ENCODE results near the gene SHISA8. TPM values are rescaled to one million over a fixed set of nuclear protein-coding genes. Genes with fewer than 3 reads are reported as not detected.
A peak's percentile ranks its signal among the peaks of the same experiment; 100 is the strongest.

SHISA8 gene
- total RNA-seq, 1 donor from 2014 or later = not detected

DNA sequence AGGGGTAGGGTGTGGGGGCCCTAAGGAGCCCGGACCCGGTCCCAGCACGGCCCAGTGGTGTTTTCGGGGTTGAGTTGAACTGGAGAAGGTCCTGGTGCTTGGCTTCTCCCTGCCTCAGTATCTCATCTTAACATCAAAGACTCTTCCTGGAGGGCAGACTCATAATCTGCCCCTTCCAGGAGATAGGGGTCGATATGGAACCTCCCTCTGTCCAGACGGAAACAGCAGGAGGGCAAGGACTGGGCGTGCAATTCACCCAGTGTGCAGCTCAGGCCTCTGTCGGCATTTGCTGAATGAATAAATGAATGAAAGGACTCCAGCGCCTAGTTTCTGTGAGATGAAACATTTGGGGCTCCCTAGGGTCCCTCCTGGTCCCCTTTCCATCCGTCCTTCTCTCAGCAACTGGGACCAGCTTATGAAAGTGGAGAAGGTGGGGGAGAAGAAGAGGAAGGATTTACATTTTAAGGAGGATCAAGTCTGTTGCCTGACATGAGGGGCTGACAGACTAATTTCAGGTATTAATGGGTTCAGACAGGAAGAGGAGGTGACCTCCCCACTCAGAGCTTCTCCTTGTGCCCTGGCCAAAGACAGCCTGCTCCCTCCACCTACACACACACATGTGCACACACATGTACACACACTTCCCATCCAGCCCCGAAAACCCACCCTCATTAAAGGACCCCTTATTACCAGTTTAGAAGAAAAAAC lies 1.1 kb upstream of the SHISA8 start:
- H3F3A ChIP-seq (ENCODE audit: low read depth) = peaks cover 14% of the 10 kb centered on the region
- no peak overlapping the region for H3K27ac Mint-ChIP-seq
- peaks cover 24% of the 10 kb centered on the region for H3K4me1 Mint-ChIP-seq
- H3K4me3 ChIP-seq = no peak overlapping the region
- H3K36me3 ChIP-seq = no peaks in the 10 kb centered on the region
- peaks cover 4% of the 10 kb centered on the region for H3K9me3 Mint-ChIP-seq
- H3K9me3 ChIP-seq (ENCODE audit: low read depth) = no peaks in the 10 kb centered on the region
- peak overlapping the region; percentile 87 for H3K4me2 ChIP-seq
- DNase-seq (ENCODE audit: low spot score) = peak; percentile 32
- H4K20me1 ChIP-seq (ENCODE audit: low read depth) = peaks cover 89% of the 10 kb centered on the region
- H3K27ac ChIP-seq = no peak overlapping the region
- no peak overlapping the region for H3K9ac ChIP-seq
- H2AFZ ChIP-seq (replicated peaks) = no peak overlapping the region
- no peaks in the 10 kb centered on the region for H3K79me2 ChIP-seq (ENCODE audit: low read depth)
- peaks cover 22% of the 10 kb centered on the region for H3K4me1 ChIP-seq
- H3K4me3 Mint-ChIP-seq = peak overlapping the region; percentile 44
- peak; percentile 65 for TF ChIP-seq EZH2phosphoT487 (IDR thresholded peaks at IDR 0.05)
- TF ChIP-seq, protein P1, sequence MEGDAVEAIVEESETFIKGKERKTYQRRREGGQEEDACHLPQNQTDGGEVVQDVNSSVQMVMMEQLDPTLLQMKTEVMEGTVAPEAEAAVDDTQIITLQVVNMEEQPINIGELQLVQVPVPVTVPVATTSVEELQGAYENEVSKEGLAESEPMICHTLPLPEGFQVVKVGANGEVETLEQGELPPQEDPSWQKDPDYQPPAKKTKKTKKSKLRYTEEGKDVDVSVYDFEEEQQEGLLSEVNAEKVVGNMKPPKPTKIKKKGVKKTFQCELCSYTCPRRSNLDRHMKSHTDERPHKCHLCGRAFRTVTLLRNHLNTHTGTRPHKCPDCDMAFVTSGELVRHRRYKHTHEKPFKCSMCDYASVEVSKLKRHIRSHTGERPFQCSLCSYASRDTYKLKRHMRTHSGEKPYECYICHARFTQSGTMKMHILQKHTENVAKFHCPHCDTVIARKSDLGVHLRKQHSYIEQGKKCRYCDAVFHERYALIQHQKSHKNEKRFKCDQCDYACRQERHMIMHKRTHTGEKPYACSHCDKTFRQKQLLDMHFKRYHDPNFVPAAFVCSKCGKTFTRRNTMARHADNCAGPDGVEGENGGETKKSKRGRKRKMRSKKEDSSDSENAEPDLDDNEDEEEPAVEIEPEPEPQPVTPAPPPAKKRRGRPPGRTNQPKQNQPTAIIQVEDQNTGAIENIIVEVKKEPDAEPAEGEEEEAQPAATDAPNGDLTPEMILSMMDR (IDR thresholded peaks at IDR 0.05) = no peak
- TF ChIP-seq EZH2 (IDR thresholded peaks at IDR 0.05) = peak; percentile 30
- peaks cover 61% of the 10 kb centered on the region for H3K27me3 Mint-ChIP-seq (ENCODE audit: insufficient read depth, low read depth)
- H3K36me3 Mint-ChIP-seq = no peaks in the 10 kb centered on the region
- H3K27me3 ChIP-seq = peaks cover 100% of the 10 kb centered on the region

DNA sequence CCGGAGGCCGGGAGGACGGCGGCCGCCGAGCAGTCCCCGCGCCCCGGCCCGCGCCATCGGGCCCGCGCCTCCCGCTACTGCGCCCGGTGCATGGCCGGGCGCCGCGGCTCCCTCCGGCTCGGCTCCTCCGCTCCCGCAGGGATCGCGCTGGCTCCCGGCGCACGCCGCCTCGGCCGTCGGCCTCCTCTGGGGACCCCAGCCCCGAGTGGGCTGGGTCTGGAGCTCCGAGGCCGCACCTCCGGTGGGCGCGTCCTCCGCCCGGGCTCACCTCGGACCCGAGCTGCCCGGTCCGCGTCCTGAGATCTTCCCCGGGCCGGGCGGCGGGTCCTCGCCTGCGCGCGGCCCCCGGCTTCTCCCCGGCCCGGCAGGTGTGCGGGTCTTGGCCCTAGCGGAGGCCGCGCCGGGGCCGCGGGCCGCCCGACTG lies 251 bp downstream of the SHISA8 start:
- no peaks in the 10 kb centered on the region for H3K36me3 ChIP-seq
- TF ChIP-seq EZH2phosphoT487 (IDR thresholded peaks at IDR 0.05) (no peak), EZH2 (IDR thresholded peaks at IDR 0.05) (peak; percentile 65)
- H3K27ac ChIP-seq = no peak overlapping the region
- H3K79me2 ChIP-seq (ENCODE audit: low read depth) = no peaks in the 10 kb centered on the region
- H3K9ac ChIP-seq = no peak overlapping the region
- Mint-ChIP-seq H3K36me3 (no peaks in the 10 kb centered on the region), H3K4me3 (no peak overlapping the region), H3K4me1 (peaks cover 21% of the 10 kb centered on the region), H3K27me3 (ENCODE audit: insufficient read depth, low read depth) (peaks cover 56% of the 10 kb centered on the region), H3K9me3 (peaks cover 4% of the 10 kb centered on the region), H3K27ac (no peak overlapping the region)
- H3F3A ChIP-seq (ENCODE audit: low read depth) = peaks cover 16% of the 10 kb centered on the region
- DNase-seq (ENCODE audit: low spot score) = peak; percentile 58
- peaks cover 85% of the 10 kb centered on the region for H4K20me1 ChIP-seq (ENCODE audit: low read depth)
- H3K4me1 ChIP-seq = peaks cover 28% of the 10 kb centered on the region
- H2AFZ ChIP-seq (replicated peaks) = no peak overlapping the region
- no peaks in the 10 kb centered on the region for H3K9me3 ChIP-seq (ENCODE audit: low read depth)
- peaks cover 100% of the 10 kb centered on the region for H3K27me3 ChIP-seq
- H3K4me3 ChIP-seq = peak overlapping the region; percentile 45
- H3K4me2 ChIP-seq = peak overlapping the region; percentile 87

- H3K79me2 ChIP-seq (ENCODE audit: low read depth) = no peaks in the 10 kb centered on the region
- peaks cover 24% of the 10 kb centered on the region for H3K4me1 ChIP-seq
- H3K4me2 ChIP-seq = peak overlapping the region; percentile 54
- no peaks in the 10 kb centered on the region for H3K9me3 ChIP-seq (ENCODE audit: low read depth)
- Mint-ChIP-seq H3K9me3 (peaks cover 4% of the 10 kb centered on the region), H3K27ac (no peak overlapping the region), H3K4me1 (peaks cover 24% of the 10 kb centered on the region), H3K36me3 (no peaks in the 10 kb centered on the region), H3K4me3 (no peak overlapping the region), H3K27me3 (ENCODE audit: insufficient read depth, low read depth) (peaks cover 58% of the 10 kb centered on the region)
- peak; percentile 74 for DNase-seq (ENCODE audit: low spot score)
- no peak overlapping the region for H3K27ac ChIP-seq
- H3K4me3 ChIP-seq = no peak overlapping the region
- H3K36me3 ChIP-seq = no peaks in the 10 kb centered on the region
- peaks cover 85% of the 10 kb centered on the region for H4K20me1 ChIP-seq (ENCODE audit: low read depth)
- TF ChIP-seq, protein P1 (IDR thresholded peaks at IDR 0.05) = no peak
- TF ChIP-seq EZH2phosphoT487 (IDR thresholded peaks at IDR 0.05) (peak; percentile 93), EZH2 (IDR thresholded peaks at IDR 0.05) (peak; percentile 87)
- no peak overlapping the region for H3K9ac ChIP-seq
- no peak overlapping the region for H2AFZ ChIP-seq (replicated peaks)
- H3F3A ChIP-seq (ENCODE audit: low read depth) = peaks cover 22% of the 10 kb centered on the region
- peaks cover 100% of the 10 kb centered on the region for H3K27me3 ChIP-seq
These were observed 886 bp downstream of the SHISA8 start for GRCh38 chr22:41913842-41914534.
